GM21390 (cell line): ENCODE measurements around the gene RFX8.

Experiments
- ATAC-seq: cut with Tn5 transposase; IDR thresholded peaks from one replicate; pipeline ENCODE4 v1.9.1; 2021; ENCODE audit not compliant: unreplicated experiment

The RFX8 gene

DNA sequence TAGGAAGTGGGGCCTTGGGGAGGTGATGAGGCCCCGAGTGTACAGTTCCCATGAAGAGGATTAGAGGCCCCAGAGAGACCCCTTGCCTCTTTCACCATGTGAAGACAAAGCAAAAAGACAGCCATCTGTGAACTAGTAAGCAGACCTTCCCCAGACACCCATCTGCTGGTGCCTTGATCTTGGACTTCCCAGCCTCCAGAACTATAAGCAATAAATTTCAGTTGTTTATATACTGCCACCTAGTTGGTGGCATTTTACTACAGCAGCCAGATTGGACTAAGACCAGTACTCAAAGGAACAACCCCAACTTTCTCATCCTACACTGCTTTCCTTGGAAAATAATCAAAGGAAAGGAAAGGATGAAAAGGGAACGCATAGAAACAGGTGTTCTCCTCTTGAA, 59.7 kb downstream of the RFX8 start:
- ATAC-seq: no peak

DNA sequence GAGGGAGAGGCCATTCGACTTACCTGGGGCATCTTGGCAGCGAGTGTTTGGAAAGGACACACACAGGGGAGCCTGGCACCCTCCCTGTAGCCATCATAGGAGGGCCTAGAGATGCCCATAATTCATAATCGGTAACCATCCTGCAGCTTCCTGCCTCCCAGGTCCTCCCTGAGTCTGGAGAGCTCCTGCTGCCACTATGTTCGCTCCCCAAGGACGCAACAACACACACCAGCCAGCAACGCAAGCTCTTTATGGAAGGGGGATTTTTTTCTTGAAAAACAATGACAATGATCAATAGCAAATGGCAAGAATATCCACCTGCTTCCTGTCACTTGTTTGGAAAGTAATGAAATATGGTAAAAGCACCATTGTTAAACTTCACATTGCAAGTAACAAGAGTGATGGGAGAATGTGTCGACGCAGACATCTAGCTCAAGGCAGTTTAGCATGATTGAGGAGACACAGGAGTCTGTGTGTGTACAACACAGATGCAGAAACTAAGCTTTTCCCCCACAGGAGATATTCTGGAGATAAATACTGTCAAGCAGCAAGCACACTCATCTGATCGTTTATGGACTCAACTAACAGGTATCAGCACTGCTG, 62.7 kb downstream of the RFX8 start:
- ATAC-seq: no peak

DNA sequence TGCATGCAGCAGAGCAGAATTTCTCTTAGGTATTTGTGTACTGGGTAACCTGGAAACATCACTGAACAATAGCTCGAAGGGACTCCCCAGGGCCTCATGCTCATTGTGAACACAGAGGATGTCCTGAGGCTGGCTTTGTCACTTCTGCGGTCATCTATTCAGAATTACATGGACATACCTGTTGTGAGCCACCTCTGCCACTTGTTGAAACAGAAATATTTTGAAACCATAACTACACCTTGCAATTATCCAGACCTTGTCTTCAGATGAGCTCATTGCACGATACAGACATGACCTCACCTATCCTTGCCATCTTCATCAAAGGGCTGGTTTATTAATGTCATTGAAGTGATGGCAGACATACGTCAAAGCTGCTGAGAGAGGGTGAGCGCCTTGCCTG, 64.2 kb downstream of the RFX8 start:
- ATAC-seq: no peak

DNA sequence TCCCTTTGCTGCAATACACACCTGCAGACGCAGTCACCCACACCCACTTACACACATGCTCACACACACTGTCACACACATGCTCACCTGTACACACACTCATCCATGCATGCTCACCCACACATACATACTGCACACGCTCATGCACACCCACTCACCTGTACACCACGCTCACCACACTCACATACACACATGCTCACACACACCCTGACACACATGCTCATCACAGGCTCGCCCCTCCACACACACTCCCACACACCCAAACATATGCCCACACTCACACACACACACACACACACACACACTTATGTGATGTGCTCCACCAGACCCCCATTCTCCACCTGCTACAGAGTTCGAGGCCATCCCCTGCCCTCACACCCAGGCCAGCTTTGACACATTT, 64.8 kb downstream of the RFX8 start:
- no peak for ATAC-seq

DNA sequence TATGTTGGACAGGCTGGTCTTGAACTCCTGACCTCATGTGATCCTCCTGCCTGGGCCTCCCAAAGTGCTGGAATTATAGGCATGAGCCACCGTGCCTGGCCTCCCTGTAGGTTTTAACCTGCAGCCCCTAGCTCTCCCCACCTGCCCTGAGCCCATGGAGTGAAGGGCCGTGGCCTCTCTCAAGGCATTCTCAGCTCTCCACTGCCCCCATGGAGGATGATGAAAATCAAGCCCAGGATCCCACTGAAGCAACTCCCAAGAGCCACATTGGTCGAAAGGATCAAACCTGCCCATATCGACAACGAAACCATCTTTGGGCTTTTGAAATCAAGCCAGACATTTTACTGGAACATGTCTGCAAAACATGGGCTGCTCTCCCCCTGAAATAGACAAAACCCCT, 65.2 kb downstream of the RFX8 start:
- no peak for ATAC-seq

DNA sequence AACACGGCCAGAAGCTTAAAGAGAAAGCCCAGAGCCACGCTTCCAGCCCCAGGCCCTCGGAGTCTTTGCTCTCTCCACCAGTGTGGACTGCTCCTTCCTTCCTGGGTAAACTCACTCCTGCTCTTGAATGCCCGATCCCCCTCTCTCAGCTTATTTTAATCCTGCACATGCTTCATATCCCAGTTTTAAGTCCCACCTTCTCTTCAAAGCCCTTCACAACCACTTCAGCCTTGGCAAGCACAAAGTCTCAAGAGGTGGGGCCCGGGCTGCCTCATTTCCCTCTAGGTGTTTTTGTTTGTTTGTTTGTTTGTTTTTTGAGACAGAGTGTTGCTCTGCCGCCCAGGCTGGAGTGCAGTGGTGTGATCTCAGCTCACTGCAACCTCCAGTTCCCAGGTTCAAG, 66.0 kb downstream of the RFX8 start:
- no peak for ATAC-seq

DNA sequence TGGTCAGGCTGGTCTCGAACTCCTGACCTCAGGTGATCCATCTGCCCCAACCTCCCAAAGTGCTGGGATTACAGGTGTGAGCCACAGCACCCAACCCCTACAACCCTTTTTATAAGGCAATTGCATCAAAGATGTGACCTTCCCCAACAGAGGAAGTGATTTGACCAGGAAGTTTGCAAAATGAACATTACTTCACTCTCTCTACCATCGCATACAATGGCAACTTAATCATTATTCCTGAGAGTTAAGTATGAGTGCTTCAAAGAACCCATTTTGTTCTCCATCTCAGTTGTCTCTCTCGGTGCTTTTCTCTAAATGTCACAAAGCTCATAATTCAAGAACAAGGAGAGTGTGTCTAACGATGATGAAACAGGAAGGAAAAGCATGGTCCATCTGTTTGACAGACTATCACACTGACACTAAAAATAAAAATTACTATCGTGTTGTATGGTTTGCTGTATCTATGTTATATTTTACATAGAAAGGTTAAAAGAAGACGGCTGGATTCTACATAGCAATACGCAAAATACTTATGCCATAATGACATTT, 69.5 kb downstream of the RFX8 start:
- no peak for ATAC-seq

DNA sequence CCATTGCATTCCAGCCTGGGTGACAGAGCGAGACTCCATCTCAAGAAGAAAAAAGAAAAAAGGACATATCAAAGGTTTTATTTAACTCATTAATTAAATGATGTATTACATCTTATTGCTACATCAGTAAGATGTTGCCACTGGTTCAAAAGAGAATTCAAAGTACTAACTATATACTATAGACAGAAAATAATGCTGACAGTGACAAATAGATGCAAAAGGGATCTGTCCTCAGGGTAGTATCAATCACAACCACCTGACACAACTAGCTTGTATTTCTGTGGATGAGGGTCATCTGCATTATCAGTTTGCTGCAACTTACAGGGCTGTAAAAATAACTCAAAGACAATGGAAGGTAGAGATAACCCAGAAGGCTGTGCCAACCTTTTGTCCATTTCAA, 71.2 kb downstream of the RFX8 start:
- no peak for ATAC-seq

DNA sequence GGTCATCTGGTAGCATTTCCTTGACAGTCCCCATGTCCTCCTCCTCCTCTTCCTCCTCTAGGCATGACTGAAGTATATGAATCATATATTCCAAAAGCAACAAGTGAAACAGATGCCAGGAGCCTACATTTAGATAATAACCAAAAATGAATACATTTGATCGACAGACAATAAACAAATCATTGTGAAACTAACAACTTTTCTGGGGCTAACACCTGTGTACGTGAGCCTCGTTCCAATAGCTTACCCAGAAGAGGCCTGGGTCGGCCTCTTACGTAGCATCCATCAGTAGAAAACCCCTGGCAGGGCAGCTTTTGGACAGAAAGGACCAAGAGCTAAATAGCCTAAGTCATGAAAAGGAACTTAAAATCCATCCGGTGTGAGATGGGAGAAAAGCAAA, 72.3 kb downstream of the RFX8 start:
- ATAC-seq: no peak

DNA sequence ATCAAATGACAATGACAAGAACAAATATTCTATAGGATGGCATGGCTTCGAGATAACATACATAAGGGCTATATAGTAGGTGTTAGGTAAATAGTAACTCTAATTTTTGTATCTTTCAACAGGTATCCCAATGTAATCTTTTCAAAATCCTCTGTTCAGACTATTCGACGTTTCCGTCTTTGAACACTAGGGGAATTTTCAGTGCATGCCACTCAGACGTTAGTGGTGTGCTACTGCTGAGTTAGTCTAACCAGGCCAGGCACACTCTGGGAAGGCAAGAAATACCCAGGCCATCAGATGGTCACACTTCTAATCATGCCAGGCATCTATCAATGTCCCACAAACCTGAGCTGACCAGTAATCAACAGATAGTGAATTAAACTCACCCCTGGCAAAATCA, 73.0 kb downstream of the RFX8 start:
- no peak for ATAC-seq

DNA sequence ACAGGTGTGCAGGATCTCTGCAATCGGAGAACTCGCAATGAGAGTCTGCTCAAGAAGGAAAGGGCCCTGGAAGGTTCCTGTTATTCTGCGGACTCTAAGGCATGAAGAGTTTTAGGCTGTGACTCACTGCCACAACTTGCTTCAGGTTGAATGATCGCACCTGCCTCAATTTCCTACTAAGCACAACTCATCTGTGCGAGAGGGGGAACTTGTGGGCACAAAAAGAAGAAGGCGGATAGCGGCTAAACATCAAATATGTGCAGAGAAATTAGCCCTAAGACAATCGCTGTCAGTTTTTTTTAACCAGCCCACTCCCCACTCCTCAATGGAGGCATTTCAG, 73.6 kb downstream of the RFX8 start:
- no peak for ATAC-seq

DNA sequence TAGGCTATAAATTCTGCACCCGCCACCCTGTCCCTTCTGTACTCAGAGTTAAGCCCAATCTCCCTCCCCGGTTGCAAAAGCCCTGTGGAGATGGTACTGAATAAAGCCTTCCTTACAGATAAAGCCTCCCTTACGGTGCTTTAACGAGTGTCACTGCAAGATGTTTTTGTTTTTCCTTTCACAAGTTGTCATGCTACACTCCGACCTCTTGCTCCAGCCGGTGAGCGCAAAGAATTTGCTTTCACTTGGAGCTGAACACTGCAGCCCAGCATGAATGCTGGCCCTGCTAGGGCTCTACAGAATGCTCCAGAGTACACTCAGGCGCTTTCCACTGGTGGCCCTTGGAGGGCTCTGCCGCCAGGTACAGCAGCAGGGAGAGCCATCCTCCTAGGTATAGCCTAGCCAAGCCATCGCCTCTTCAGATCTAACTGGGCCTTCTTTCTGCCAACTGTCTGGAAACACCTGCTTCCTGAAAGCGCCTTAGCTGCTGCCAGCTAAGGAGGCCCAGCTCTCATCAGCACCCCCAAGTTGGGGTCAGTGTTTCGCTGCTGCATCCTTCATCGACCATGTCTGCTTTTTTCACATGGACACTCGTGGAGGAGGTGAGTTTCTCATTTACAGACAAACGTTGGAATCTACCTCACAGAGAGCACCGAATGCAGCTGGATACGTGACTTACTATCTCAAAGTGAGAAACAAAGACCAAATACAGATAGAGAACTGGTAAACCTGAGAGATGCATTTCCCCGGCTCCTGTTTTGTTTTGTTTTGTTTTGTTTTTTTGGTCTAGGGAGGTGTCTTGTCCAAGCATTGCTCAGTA, 74.2 kb downstream of the RFX8 start:
- no peak for ATAC-seq

DNA sequence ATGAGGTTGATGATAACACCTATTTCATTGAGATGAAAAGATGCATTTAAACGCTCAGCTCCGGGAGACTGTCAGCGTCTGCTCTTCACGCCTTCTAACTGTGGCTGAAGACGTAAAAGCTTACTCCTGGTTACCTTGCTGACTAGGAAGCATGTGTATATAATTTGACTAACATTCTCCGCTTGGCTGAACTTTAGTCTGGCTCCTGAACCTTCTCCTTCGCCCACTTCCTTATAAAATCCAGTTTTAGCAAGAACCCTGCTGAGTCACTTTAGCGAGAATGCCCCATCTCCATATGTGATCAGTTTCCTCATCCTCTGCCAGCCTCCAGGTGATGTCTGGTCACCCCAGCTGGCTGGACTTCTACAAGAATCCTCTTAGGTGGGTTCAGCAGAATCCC, 74.9 kb downstream of the RFX8 start:
- no peak for ATAC-seq

DNA sequence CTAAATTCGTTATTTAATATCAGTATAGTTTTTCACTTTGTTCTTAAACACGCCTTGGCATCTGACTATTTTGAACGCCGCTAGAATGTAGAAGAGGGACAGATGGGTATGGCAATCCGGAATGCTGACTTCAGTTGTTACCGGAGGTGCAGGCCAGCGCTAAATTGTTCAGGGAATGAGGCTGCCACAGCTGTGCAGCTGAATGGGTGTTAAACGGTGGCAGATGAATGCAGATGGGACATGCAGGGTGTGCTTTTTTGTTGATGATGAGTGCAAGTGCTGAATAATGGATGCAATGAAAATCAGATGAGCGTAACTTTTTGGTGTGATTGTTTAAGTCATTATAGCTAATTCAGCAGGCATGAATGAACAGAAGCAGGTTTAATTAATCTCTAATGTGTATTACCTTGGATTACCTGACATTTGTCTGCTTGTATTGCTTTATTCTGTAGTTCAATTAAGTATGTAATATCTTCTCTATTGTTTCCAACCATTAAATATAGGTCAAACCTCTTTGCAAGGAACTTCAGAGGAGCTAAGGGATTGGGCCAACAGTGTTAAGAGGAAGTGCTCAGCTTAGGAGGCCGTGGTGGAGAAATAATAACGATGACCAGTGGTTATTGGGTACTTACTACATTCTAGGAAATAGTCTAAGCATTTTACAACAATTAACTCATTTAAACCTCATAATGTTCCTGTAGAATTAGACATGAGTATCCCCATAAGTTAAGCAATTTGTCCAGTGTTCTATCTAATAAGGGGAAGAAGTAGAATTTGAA, 75.7 kb downstream of the RFX8 start:
- no peak for ATAC-seq

DNA sequence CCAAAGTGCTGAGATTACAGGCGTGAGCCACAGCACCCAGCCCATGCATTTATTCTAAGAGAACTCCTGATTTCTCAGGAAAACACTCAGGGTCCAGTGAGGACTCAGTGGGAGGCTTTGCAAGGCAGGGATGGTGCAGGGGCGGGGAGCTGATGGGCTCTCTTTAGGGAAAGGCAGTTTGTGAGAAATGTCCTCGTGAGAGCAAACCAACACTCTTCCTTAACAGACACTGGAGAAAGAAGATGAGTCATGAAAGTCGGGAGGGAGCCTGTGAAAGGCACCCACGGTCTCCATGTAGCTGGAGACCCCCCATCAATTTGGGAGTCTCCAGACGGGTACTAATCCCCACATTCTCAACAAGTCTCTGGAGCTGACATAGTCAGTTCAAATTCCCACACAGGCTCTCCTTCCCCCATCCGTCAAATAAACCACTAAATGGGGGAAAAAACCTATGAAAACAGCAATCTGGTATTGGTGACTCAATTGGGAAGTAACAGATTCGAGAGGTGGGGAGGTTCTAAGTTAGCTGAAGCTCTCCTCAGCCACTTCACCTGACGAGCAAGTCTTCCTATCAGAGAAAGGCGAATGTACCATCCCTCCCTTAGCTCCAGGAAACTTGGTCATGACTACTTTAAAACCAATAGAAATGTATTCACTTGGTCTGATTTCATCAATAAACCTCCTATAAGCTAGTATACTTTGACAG, 76.6 kb downstream of the RFX8 start:
- no peak for ATAC-seq

DNA sequence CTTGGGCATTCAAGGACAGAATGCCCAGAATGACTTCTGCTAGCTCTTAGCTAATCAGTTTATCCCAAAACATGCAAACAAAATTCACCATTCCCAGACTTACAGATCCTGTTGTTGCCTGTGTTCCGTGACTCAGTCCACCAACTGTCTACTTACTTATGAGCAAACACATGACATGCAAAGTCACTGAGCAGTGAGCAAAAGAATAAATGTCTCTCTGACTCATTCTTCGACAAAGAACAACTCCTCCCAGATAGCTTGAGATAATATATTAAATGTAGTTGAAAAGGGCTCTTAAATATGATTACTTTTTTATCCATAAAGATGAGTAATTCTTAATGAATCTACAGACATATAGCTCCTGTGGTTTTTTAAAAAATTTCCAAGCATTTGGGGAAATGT, 78.6 kb downstream of the RFX8 start:
- ATAC-seq: no peak

DNA sequence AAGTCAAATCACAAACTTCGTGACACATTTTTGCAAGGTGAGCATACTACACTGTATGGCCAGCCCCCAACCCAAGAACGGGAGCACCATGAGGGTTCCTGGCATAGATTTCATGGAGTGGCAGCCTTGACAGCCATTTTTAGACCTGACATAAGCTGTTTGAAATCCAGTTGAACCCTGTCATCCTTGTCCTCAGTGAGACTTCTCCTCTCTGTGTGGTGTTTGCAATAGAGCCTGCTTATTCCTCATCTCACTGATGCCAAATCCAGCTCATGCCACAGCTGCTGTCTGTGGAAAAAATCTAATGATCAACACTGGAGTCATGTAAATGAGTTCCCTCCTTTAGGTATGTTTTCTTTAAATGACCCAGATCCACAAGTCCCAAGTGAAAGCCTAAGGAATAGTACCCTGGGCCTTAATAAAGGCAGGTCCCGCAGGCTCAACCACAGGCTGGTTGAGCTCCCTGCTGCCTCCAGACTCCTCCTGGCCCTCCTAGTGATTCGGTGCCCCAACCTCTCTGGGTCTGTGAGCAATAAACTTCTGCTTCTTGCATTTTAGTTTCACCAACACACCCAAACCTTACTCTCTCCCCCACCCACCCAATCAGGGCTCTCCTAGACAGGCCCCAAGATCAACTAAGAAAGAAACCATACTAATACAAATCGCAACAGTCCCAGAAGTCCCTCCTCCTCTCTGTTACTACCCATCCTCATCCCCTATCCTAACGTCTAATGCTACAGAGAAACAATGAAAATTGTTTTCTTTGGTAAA, 79.2 kb downstream of the RFX8 start:
- ATAC-seq: no peak

DNA sequence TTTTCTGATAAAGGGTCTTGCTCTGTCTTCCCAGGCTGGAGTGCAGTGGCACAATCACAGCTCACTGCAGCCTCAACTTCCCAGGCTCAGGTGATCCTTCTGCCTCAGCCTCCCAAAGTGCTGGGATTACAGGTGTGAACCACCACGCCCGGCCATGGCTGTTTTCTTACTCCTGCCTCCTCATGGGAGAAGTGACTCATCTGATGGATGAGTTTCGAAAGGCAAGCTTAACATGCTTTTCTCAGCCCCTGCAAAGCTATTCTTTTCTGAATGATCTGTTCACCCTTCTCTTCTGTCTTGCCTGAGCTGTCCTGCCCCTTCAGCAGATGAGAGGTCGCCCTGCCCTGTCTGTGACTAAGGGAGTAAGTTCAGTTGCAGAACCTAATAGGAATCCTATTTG, 86.7 kb downstream of the RFX8 start:
- no peak for ATAC-seq

DNA sequence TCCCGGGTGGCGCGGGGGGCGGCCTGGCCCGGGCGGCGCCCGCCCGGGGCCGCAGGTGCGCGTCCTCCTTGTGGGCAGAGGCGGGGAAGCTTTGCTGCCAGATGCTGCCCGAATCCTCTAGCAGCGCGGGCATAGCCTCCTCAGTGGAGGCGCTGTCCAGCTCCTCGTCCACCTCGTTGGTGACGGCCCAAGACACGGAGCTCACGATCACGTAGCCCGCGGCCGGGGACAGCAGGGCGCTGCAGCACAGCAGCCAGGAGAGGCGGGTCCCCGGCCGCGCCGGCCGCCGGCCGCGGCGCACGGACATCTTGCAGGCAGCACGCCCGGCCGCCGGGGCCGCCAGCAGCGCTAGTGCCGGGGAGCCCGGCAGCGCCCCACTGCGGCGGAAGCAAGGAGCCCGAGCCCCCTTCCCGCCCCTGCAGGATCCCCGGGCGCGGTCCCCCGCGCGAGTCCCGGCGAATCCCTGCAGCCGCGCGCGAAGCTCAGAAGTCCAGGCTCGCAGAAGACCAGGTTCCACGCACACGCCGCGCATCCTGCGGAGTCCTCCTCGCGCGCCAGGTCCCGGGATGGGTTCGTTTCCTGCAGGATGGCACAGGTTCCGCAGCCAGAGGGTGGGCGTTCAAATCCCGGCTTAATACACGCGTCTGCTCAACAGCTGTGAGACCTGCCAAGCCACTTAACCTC, 87.6 kb downstream of the RFX8 start, which contains the start of gene CREG2:
CREG2 (minus strand) TSS at position 353 of the 684 bp plus-strand sequence; CDS start at position 307, 46 bp downstream.
- no peak for ATAC-seq

DNA sequence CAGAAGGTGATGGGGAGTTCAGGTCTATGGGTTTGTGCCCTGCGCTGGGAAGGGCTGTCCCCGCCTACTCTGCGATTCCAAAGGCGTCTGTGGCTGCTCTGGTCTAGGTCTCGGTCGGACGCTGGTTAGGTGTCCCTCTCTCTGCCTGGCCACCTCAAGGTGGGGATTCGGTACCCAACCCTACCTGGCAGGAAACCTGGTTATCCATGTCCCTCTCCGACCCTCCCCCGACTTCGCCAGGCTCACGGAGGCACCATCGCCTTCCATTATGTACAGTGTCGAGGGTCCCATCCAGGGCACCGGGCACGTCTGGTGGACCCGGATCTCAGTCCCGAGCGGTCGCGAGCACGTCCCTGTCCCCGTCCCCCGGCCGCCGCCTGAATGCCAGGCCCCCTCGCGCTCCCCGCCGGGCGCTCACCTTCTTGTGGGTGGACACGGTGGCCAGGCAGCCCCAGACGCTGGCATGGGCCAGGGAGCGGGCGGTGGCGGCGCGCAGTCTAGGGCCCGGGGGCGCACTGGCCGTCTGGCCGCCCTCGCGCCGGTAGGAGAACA, 88.2 kb downstream of the RFX8 start:
- no peak for ATAC-seq
